GM18909 (cell line): ENCODE results near the gene FAM120B.

Source experiments
- ATAC-seq: cut with Tn5 transposase; IDR thresholded peaks from one replicate; pipeline ENCODE4 v1.9.1; 2021; ENCODE audit warnings: mild to moderate bottlenecking; ENCODE audit not compliant: unreplicated experiment, poor library complexity

FAM120B gene

DNA sequence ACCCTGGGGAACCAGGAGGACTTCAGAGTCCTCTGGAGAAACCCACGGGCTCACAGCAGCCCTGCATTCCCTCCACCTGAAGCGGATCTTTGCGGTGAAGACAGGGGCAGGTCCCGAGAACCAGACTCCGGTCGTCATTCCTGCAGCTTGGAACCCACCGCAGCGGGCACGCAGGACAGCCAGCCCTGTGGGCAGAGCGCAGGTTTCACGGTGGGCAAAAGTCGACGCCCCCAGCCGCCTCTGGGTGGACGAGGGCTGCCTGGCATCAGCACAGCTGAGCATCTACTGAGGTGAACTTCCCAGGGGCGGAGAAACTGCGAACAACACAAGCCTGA, 128.2 kb downstream of the FAM120B start:
- no peak for ATAC-seq

DNA sequence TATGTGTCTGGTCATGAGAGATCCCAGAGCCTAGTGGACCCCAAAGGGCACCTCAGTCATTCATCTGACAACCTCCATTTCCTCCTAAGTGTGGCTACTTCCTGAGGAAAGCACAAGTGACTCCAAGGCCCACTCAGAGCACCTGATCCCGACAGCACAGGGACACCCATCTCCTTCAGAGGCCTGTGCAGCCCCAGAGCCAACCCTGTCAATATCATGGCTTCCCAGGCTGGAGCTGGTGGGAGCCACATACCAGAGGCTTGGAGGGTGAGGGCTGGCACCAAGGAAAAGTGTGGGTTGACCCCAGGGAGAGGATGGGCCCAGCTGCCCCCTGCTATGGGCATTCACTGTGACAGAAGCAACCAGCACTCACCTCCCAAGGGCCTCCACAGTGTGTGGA, 129.2 kb downstream of the FAM120B start:
- ATAC-seq, result no peak

DNA sequence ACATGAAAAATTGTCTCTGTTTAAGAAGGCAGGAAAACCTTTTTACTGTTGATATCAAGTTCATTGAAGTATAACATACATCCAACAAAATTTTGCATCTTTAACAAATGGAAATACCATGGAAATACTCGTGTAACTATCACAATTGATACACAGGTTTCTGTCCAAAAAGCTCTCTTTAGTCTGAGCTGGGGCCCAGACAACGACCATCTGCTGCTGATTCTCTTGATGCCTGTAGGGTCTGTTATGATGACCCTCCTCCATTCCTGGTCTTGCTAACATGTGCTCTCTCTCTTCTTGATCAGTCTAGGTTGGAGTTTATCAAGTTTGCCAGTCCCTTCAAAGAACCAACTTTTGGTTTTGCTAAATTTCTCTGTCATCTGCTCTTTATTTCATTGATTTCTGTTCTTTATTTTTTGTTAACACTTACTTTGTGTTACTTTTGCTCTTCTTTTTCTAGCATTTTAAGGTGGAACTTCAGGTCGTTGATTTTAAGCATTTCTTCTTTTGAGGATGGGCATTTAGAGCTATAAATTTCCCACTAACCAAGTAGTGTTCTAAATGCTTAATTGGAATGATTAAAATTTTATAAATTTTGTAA, 129.8 kb downstream of the FAM120B start:
- no peak for ATAC-seq

DNA sequence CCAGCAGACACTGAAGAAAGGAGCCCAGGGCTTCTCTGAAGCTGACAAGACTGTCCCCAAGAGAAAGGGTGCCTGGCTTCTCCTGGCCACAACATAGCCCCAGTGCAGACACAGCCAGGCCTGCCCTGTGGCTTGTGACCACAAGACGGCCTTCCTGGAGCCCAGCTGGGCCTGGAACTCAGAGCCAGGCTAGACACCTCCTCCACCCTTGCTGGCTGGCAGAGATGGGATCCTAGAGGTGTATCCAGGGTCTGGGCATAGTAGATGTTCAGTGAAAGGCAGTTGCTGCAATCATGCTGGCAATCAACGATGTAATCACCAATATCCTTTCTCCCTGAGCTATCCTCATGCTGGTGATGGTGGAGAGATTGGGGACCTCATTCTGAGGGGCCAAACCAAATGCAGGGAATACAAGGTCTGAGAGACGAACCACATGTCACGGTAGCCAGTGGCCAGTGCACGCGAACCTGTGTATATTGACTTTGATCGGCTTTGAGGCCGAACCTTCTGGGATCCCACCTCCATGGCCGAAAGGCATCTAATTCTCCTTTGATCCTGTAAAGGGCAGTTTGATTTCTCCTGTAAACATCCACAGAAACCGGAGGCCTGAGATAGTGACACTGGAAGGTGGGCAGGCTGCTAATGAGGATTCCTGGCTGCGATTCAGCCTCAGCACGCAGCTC, 131.3 kb downstream of the FAM120B start:
- ATAC-seq, result no peak

DNA sequence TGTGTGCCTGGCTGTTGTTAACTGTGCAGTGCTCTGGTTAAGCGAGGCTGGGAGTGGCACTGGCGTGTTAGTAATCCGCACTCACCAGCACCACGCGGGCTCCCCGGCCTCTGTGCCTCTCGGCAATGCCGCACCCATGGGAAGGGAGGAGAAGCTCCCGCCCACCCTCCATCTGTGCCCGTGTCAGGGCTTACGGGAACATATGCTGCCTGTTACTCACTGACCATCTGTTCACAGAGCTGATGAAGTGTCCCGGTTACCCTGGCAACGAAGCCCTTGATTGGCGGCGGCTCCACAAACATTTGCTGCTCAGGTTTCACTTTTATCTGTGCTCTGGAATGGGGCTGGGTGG, 131.8 kb downstream of the FAM120B start:
- ATAC-seq, result peak; percentile 96

DNA sequence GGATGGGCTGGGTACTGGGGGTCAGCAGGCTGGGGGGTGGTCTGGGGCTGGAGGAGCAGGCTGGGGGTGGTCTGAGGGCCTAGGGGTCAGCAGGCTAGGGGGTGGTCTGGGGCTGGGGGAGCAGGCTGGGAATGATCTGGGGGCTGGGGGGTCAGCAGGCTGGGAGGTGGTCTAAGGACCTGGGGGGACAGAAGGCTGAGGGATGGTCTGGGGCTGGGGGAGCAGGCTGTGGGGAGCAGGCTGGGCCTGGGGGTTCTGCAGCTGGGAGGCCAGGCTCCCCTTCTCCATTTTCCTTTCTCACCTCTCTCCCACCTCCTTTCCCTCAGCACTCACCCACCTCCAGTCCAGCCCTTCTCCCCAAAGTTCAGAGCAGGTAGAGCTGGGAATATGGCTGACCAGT, 132.3 kb downstream of the FAM120B start:
- no peak for ATAC-seq

DNA sequence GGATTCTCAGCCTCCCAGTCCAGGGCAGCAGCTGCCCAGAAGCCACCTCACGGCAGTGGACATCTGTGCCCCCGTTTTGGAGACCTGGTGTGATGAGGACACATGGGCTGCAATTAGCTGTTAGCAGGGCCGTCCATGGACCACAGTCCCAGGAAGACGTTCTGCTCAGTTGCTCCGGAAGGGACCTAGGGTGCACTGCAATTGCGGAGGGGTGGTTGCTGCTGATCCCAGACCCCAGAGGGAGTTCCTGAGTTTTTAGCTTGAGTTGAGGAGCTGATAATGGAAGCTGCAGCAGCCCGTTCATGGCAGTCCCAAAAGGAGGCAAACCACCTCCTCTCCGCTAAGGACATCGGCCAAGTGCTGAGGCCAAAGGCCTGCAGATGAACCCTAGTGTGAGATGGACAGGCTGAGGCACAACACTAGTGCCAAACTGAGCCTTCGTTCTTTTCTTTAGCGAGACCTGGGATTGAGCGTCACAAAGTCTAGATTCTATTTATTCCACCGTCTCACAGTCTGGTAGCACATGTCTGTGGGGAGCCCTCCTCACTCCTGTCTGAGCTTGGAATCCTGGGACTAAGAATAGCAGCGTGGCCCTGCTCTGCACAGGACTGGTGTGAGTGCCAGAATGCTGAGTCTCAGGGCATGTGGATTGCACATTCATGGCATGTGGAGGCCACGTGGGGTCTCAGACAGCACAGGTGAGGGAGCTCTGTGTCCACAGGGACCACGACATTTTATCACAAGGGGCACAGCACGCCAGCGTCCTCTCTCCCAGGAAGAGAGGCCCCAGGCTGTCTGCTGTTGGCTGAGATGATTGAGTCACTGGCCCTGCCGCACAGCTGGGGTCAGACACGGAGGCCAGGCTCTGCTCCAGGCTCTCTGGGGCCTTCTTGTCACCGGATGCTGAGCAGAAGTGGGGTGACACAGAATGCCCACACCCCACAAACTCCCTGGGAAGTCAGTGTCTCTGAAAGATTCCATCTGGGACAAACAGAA, 133.1 kb downstream of the FAM120B start:
- no peak for ATAC-seq

DNA sequence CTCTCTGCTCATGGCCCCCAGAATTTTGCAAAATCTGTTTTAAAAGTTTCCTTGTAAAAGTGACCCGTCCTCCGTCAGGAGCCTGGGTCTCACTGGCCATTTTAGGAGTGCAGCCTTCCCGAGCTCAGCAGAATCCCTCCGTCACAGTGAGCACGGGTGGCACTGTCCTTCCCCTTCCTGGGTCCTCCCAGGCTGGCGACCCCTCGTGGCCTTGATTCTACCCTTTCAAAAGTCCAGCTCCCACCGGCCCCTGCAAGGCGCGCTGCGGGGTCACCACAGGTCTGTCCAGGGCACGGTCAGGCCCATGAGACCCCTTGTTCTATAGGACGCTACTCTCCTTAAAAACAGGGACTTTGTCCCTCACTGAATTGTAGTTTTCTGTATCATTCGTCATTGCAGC, 133.9 kb downstream of the FAM120B start:
- ATAC-seq, result no peak

DNA sequence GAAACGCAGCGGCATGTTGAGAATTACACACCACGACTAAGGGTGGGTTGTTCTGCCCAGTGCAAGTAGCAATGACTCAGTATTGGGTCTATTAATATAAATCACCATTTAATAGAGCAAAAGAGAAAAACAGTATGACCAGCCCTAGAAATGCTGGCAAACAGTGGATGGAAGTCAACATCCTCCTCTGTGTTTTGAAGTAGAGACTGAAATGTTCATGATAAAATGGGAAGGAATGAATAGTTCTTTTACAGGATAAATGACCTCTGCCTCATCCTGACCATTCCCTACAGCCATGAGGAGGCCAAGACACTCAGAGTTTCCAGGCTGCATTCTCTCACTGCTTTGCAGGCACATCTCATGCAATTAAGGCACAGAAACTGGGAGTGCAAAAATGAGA, 134.8 kb downstream of the FAM120B start:
- ATAC-seq, result no peak

DNA sequence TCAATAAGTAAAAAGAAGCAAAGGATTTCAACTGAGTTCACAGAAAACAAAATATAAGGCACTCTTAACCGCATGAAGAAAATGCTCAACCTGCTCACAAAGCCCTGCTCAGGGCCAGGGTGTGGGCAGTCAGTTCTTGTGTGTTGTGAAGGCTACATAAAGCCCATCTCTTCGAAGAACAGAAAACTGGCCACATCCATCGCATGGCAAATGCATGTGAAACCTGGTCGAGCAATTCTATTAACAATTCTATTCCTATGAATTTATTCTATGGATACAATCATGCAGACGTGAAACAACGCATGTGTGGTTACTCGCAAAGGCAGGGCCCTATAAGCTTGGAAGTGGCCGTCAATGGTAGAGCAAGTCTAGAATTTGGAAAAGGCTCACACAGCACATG, 136.0 kb downstream of the FAM120B start:
- ATAC-seq, result no peak

DNA sequence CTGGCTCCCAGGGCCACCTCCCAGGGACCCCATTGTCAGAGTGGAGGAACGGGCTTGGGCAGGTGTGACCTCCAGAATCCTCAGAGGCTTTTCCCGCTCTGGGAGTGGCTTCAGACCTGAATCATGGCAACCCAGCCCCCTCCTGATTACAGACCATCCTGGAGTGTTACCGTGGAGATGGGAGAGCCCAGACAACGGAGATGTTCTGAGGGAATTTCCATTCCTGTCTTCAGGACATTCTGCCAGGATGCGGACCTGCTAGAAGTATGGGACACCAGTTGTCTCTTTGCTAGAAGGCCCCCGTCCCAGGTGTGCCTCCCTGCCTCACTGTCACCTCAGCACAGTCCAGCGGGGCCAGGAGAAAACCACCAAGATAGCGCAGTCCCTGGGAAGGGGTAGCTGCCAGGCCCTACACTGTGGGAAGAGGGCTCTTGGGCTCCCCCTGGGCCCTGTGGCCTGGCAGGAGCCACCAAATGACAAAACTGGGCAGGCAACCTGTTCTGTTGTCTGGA, 136.6 kb downstream of the FAM120B start:
- ATAC-seq, result no peak

DNA sequence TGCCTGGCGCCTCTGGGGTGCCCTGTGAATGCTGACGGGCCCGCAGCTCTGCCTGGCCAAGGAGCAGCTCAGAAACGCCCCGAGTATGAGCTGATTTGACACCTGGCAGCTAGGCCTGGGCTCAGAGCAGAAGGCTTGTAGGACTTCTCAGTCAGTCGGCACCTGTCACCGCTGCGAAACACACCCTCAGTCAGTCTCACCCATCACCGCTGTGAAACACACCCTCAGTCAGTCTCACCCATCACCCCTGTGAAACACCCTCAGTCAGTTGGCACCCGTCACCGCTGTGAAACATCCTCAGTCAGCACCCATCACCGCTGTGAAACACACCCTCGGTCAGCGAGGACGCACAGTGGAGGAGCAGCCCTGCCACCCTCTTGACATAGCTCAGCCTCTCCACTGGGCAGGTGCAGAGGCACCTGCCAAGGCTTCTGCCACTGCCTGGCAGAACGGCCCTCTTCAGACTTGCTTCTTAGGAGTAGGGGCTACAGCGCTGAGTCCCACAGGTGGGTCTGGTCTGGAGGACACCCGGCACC, 137.6 kb downstream of the FAM120B start:
- no peak for ATAC-seq

DNA sequence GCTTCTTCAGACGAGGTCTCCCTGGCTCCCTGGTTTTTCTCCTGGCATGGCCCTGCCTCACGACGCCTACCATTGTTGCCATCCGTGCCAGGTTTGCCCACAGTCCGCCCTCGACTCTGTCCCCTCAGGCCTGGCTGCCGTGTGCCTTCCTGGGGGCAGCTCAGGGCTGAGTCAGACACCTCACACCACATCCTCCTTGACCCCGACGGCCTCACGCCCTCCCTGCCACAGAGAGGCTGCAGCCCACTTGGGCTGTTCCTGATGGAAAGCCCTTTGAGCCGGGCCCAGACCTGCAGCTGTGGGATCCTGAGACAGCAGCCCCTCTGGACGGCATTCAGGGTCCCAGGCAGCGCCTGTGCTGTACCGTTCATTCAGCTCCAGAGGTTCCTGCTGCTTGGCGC, 138.3 kb downstream of the FAM120B start:
- no peak for ATAC-seq

DNA sequence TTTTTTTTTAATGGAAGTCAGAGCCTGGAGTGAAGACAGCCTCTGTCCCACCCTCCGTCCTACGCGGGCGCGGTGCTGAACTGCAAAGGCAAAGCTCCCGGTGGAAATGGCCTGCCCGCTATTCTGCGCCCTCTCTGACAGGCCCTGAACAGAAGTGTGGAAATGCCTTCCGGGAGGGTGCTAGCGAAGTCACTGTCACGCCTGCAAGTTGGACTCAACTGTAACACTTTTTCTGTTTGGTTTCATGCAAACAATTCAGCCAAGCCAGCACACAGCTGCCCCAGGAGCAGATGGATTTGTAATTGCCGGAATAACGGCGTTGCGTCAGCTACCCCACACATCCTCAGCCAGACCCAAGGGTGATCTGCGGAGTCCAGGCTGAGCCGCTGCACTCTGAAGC, 138.9 kb downstream of the FAM120B start:
- ATAC-seq, result no peak

DNA sequence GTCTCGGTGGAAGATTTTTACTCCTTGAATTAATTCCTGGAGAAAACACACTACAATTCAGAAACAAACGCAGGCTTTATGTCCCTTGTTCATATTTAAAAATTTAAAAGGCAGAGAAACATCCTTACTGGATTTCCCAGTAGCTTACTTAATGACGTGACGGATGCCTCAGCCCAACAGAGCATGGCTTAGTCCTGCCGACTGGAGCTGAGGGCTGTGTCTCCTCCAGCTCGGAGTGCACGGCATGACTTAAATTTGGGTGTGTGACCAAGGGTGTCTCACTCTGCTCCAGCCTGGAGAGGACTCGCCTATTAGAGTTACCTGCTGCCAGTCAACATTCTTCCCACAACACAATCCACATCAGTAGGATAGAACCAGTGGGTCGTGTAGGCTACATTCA, 139.4 kb downstream of the FAM120B start:
- ATAC-seq, result no peak

DNA sequence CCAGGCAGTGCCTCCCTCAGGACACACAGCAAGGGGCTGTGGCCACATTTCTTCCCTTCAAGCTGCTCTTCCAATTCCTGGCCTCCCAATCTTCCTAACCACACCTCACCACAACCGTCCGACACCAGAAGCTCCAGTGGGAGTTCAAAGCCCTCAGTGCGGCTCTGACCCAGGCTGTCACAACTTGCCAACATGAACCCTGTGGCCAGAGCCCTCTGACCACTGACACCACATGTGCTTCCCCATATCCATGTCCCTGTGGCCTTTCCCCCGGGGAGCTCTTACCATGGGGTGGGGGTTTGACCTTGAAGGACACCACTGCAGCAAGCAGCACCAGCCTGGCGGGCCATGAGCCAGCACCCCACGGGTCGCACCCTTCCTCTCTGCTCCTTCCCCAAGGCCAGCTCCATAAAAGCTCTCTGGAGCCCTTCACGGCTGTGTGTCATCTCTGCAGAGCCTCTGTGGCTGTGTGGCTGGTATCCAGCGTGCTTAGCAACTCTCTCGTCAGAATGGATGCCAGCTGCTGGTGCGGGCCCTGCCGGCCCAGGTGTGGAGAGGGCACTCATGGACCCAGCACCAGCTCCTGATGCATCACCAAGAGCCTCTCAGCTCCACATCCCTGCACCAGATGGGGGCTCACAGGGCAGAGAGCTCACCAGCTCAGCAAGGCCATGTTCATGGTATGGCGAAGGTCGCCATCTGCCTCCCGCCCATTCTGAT, 140.4 kb downstream of the FAM120B start:
- ATAC-seq, result no peak

DNA sequence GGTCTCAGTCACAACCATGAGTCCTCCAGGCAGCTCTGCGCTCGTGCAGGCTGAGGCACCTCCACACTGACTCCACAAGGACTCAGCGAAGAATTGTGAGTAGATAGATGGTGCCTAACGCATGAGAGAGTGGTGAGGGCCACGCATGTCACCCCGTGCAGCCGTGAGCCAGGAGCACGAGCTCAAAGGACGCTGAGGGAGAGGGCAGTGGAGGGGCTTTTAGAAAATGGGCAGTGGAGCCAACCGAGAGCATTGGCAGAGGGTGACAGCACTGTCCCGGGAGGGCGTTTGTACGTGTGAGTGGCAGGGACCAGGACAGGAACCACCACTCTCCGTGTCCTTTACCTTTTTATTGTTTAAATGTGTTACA, 141.0 kb downstream of the FAM120B start:
- ATAC-seq, result no peak

DNA sequence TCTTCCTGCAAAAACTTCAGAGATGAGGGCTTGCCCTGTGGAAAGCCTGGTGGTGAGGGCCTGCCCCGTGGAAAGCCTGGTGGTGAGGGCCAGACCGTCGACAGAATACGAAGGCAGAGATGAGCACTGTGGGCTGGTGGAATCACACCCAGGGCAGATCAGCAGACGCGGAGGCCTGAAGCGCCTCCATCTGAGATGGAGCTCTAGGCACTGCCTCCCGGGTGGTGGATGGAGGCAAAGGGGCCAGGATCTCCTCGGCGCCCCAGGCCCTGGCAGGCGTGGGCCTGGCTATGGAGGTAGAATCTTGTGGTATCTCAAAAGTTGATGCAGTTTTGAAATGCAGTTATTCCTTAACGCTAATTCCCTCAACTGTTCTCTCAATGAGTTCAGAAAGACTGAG, 141.8 kb downstream of the FAM120B start:
- ATAC-seq, result no peak

DNA sequence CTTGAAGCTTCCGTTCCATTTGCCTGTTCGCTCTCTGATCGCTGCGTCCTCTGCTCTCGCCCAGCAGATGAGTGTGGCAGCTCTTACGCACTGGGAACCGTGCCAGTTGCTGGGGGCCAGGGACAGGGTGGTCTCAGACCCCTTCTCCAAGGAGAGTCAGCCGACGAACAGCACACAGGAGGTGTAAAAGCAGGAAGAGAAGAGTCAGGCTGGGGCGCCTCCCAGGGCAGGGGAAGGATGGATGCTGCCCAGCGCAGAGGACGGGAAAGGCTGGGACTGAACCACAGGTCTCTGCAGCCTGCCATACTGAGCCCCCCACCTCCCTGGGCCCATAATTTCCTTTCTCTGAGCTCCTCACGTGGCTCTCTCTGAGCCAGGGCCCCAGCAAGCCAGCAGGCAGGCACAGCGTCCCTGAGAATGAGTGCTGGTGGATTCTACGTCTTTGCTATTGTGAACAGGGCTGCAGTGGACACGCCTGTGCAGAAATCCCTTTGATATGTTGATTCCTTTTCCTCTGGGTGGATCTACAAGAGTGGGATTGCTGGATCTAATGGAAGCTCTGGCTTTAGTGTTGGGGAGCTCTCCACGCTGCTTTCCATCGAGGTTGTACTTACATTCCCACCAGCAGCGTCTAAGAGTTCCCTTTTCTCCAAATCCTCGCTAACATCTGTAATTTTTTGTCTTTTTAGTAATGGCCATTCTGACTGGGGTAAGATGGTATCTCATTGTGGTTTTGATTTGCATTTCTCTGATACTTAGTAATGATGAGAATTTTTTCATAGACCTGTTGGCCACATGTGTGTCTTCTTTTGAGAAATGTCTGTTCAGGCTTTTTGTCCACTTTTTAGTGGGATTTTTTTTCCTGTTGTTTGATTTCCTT, 142.4 kb downstream of the FAM120B start:
- no peak for ATAC-seq
